Germinal center (tissue), 1 donor: Measurements from ENCODE around the gene S100A1.

ENCODE experiments used
- DNase-seq: peaks from one replicate; pipeline ENCODE4 v3.0.0; 2012; ENCODE audit warnings: mixed read lengths, low spot score

The S100A1 gene

DNA sequence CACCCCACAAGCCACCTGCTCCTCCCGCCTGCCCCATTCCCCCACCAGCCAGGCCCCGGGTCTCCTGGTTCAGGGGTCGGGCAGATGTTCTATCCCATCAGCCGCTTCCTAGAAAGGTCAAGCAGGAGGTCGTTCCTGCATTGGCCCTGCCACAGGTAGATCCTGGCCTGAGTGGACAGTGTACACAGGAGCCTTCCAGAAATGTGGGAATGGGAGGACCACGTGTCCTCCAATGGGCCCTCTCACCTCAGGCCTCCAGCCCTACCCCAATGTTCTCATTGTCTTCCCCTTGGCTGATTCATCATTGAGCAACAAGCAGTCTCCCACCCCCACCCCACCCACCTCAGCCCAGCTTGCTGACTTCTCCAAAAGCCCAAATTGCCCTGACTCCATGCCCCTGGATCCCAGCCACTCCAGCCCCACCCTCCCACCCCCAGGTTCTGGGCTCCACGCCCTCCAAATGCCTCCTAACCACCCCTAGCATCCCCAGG lies 17.4 kb upstream of the S100A1 start:
- no peak for DNase-seq

DNA sequence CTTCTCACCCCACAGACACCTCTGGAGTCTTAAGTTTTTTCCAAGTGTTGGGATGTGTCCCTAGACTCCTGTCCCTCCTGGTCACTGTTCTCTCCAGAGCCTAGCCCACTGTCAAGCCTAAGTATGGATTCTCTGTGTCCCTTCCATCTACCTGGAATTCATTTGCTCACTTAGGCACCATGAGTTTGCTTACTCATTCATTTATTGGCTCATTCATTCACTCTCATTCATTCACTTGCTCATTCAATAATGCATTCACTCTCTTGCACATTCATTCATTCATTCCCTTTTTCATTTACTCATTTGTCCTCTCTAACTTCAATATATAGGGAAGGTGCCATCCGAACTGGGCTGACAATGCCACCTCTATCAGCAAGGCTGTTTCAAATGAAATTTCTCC lies 16.9 kb upstream of the S100A1 start:
- DNase-seq, result no peak

DNA sequence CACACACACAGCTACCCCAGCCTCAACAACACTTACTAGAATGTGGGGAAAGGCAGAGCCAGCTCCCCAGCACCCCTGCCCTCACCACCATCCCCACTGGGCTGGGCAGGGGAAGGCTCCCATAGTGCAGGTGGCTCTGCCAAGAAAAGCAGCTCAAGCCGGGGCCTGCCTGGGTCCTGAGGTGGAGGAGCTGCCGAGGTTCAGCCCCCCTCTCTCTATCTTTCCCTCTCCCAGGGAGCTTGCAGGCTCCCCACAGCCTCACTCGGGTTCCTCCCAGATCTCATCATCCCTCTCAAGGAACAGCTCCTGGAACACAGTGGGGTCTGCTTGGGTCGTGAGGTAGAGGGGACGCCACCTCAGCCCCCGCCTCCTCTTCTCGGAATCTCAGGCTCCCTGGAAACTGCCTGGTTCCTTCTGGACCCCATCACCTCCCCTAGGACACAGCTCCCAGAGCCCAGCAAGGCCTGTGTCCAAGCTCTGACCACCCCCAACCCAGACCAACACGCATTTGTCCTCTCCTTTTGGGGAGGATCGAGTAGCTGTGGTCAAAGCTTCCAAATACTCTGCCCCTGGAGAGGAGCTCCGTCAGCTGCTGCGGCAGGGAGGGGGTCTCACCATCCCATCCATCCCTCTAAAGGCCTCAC lies 16.0 kb upstream of the S100A1 start:
- DNase-seq, result no peak

GRCh38 chr1:153612755-153613331 lies 15.4 kb upstream of the S100A1 start, which contains the start of gene S100A16:
Gene S100A16, minus strand, starts transcription at chr1:153613137. Its CDS starts 4,986 bp downstream, at chr1:153608151.
- DNase-seq, result no peak

GRCh38 chr1:153613406-153613805 lies 14.8 kb upstream of the S100A1 start:
- no peak for DNase-seq

- DNase-seq, result no peak
These were observed 13.9 kb upstream of the S100A1 start for GRCh38 chr1:153614189-153614900.

GRCh38 chr1:153614906-153615305 lies 13.3 kb upstream of the S100A1 start:
- DNase-seq, result no peak

GRCh38 chr1:153615406-153615805 lies 12.8 kb upstream of the S100A1 start:
- no peak for DNase-seq

GRCh38 chr1:153616144-153616916 lies 11.9 kb upstream of the S100A1 start, which contains the start of gene S100A14:
Gene S100A14, minus strand, starts transcription at chr1:153616325. Its CDS starts 467 bp downstream, at chr1:153615858.
- no peak for DNase-seq

- no peak for DNase-seq
These were observed 11.3 kb upstream of the S100A1 start for GRCh38 chr1:153616917-153617311.

DNA sequence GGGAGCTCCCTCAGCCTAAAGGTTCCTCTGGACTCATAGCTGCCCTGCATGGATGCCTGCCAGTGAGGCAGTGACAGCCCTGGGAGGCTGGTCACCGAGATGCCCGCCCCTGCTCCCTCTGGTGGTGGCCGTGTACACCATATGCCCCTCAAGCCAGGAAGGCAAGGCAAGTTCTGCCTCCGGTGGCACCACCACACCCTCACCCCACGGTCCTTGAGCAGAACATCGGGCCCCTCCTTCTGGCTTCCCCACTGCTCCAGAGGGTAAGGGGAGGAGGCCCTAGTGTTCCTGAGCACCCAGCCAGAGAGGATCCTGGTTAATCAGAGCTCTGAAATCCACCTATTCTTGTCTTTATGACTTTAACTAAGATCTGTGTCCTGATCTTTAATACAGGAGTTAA lies 10.6 kb upstream of the S100A1 start:
- peak; percentile 60 for DNase-seq

DNA sequence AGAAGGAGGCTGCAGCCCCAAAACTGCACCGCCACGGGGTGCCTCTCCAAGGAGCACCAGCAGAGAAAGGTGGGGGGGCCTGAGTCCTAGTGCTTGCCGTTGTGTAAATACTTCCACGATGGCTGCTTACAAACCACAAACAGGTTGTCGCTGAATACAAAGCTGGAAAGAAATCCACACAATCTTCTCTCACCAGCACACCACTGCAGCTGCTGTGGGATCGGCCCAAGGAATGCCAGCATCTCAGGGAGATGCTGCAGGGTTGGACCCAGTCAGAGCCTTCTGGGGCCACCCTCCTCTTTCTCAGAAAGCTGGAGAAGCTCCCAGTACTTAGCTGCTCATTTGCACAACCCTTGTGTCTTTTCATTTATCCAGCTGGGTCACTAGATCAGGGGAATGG lies 9.1 kb upstream of the S100A1 start:
- DNase-seq, result no peak

- DNase-seq, result no peak
These were observed 5.1 kb upstream of the S100A1 start for GRCh38 chr1:153623101-153623500.

DNA sequence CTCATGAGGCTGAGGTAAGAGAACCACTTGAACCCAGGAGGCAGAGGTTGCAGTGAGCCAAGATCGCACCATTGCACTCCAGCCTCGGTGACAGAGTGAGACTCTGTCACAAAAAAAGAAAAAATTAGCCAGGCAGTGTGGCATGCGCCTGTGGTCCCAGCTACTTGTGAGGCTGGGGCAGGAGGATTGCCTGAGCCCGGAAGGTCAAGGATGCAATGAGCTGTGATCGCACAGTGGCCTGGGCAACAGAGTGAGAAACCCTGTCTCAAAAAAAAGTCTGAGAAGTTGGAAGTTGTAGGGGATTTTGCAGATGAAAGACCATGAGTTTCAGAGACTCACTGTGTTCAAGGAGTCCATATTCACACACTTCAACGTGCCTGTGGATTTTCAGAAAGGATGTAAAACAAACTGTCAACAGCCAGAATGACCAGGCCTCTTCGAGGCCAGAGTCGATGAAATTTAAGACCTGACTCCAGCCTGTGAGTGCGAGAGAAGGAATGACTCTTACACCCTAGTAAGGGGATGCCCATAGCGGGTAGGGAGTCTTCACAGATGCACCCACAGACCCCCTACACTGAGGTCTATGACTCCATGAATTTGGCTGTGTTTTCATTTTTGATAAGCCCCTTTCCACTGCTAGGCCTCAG lies 3.1 kb upstream of the S100A1 start:
- no peak for DNase-seq

- DNase-seq, result no peak
These were observed 1.7 kb upstream of the S100A1 start for GRCh38 chr1:153626477-153626903.

- DNase-seq, result peak; percentile 37
These were observed 1.1 kb upstream of the S100A1 start, which contains the start of gene S100A13 for GRCh38 chr1:153626904-153627714. Gene S100A13, minus strand, starts transcription at chr1:153627505. Its CDS starts 1,033 bp downstream, at chr1:153626472.

GRCh38 chr1:153628638-153629342 lies 556 bp downstream of the S100A1 start:
- DNase-seq, result no peak

GRCh38 chr1:153629343-153629665 lies 1.1 kb downstream of the S100A1 start:
- DNase-seq, result no peak

GRCh38 chr1:153629971-153630370 lies 1.7 kb downstream of the S100A1 start:
- no peak for DNase-seq

- no peak for DNase-seq
These were observed 2.1 kb downstream of the S100A1 start for GRCh38 chr1:153630384-153630783.
